HepG2 (cell line): Measurements from ENCODE around the gene EPS8. TPM values are rescaled to one million over a fixed set of nuclear protein-coding genes. Genes with fewer than 3 reads are reported as not detected.

Experiments
- ATAC-seq: fragments of 200-7000 bp; cut with Tn5 transposase; 3 replicates; pipeline ENCODE4 v1.9.1; 2020; ENCODE audit warnings: mild to moderate bottlenecking, moderate library complexity
- BruUV-seq: library from RNA; stranded (reverse); fragments of 400-500 nt; replicated peaks from 2 replicates; lab custom pipeline; 2021; lab: Mats Ljungman, UMichigan
- CTCF ChIA-PET: fragments of 300-600 bp; formaldehyde crosslinking; extraction: SDS; loops from one replicate; lab custom pipeline; 2021; ENCODE audit warnings: low total read pairs, inconsistent platforms, low intra/inter-chr PET ratio; lab: Yijun Ruan, JAX
- POLR2A ChIA-PET: fragments of 350-600 bp; sonication (Branson Sonifier 250); formaldehyde crosslinking; loops from one replicate; lab custom pipeline; 2020; ENCODE audit warnings: antibody characterized with exemption, inconsistent platforms; lab: Yijun Ruan, JAX
- DNase-seq: peaks from one replicate; pipeline ENCODE4 v3.0.0-alpha.2; 2015; ENCODE audit warnings: low spot score
- FAIRE-seq: peaks from 3 replicates; lab custom pipeline; 2011; peaks lifted over from hg19 to GRCh38; lab: Jason Lieb, UNC
- H2AFZ ChIP-seq: one replicate; pipeline ENCODE4 v1.6.1; 2011; ENCODE audit warnings: low read length, inconsistent platforms
- H3K27ac ChIP-seq: fragments of 300-600 bp; 3 replicates; pipeline ENCODE4 v1.8.0; 2011; ENCODE audit warnings: mixed run types, mild to moderate bottlenecking, mixed read lengths, low read length, inconsistent platforms; ENCODE audit not compliant: insufficient read depth; ENCODE audit errors: extremely low read length
- H3K27me3 ChIP-seq, 2 experiments: fragments of 200-600 bp in 1 of 2; 2 replicates in 1 of 2; 3 replicates in 1 of 2; pipeline versions ENCODE4 v1.6.0 to v1.8.0; 2011; ENCODE audit warnings: low read length in 2 of 2, mild to moderate bottlenecking in 2 of 2, moderate library complexity in 2 of 2, inconsistent platforms in 1 of 2; ENCODE audit not compliant: insufficient read depth in 2 of 2, control insufficient read depth in 1 of 2
- H3K36me3 ChIP-seq, 2 experiments: fragments of 200-600 bp in 1 of 2; replicated peaks in 1 of 2; 2 replicates in 1 of 2; 3 replicates in 1 of 2; pipeline versions ENCODE4 v1.5.1 to v1.8.0; 2011; ENCODE audit warnings: low read length in 2 of 2, inconsistent platforms in 1 of 2; ENCODE audit not compliant: insufficient read depth in 2 of 2, control insufficient read depth in 1 of 2
- H3K4me1 ChIP-seq: 2 replicates; pipeline ENCODE4 v1.5.1; 2012; ENCODE audit warnings: low read length, inconsistent platforms; ENCODE audit not compliant: insufficient read depth
- H3K4me2 ChIP-seq: 2 replicates; pipeline ENCODE4 v1.6.0; 2011; ENCODE audit warnings: low read depth, low read length, inconsistent platforms
- H3K4me3 ChIP-seq, 3 experiments: fragments of 200-600 bp in 1 of 3; sonication (generic), shearing (Covaris generic) in 1 of 3; replicated peaks in 1 of 3; 2 replicates each; pipeline ENCODE4 v1.5.1; 2011 to 2016; ENCODE audit warnings: low read length in 3 of 3, inconsistent platforms in 2 of 3, low read depth in 2 of 3, mild to moderate bottlenecking in 2 of 3, control low read depth in 1 of 3, mixed read lengths in 1 of 3; ENCODE audit not compliant: insufficient read depth in 1 of 3
- H3K79me2 ChIP-seq: one replicate; pipeline ENCODE4 v1.6.1; 2011; ENCODE audit warnings: low read length, inconsistent platforms; ENCODE audit not compliant: insufficient read depth
- H3K9ac ChIP-seq: 2 replicates; pipeline ENCODE4 v1.6.0; 2011; ENCODE audit warnings: mild to moderate bottlenecking, low read depth, low read length, inconsistent platforms; ENCODE audit not compliant: insufficient read depth
- H3K9me3 ChIP-seq: 2 replicates; pipeline ENCODE4 v1.5.1; 2012; ENCODE audit warnings: mild to moderate bottlenecking, low read length
- H4K20me1 ChIP-seq: 2 replicates; pipeline ENCODE4 v1.6.0; 2011; ENCODE audit warnings: inconsistent platforms, mild to moderate bottlenecking, low read length, moderate library complexity; ENCODE audit not compliant: insufficient read depth
- BCL6 ChIP-seq: IDR thresholded peaks from 2 replicates; pipeline ENCODE4 v1.6.1; 2016; ENCODE audit warnings: missing genetic modification reagents, missing compliant biosample characterization
- HOXD1 ChIP-seq: sonication (generic); formaldehyde crosslinking; IDR thresholded peaks from 2 replicates; pipeline ENCODE4 v1.5.0; 2020; ENCODE audit warnings: missing genetic modification reagents
- MBD4 ChIP-seq: IDR thresholded peaks from 2 replicates; pipeline ENCODE4 v1.6.1; 2012; ENCODE audit warnings: low read length, inconsistent platforms, borderline replicate concordance
- PCBP2 ChIP-seq: fragments of 200-400 bp; formaldehyde crosslinking; optimal IDR thresholded peaks from 2 replicates; pipeline ENCODE3; 2018; ENCODE audit warnings: low read length, low read depth; ENCODE audit not compliant: poor library complexity, severe bottlenecking
- POLR2AphosphoS2 ChIP-seq: IDR thresholded peaks from 2 replicates; pipeline ENCODE4 v1.6.1; 2011; ENCODE audit warnings: low read depth, low read length, improper control_type of control experiment
- TARDBP ChIP-seq: sonication (generic); formaldehyde crosslinking; IDR thresholded peaks from 2 replicates; pipeline ENCODE4 v1.8.0; 2022; ENCODE audit warnings: mild to moderate bottlenecking, missing genetic modification reagents
- TBL1XR1 ChIP-seq: fragments of 150-350 bp; IDR thresholded peaks from 2 replicates; pipeline ENCODE4 v1.6.1; 2014; ENCODE audit warnings: borderline replicate concordance, low read length; ENCODE audit not compliant: partially characterized antibody
- ZBTB38 ChIP-seq: sonication (generic); formaldehyde crosslinking; IDR thresholded peaks from 2 replicates; pipeline ENCODE4 v1.5.1; 2020; ENCODE audit warnings: mild to moderate bottlenecking, missing genetic modification reagents
- ZC3H4 ChIP-seq: sonication (generic); formaldehyde crosslinking; IDR thresholded peaks from 2 replicates; pipeline ENCODE4 v1.4.0; 2020; ENCODE audit warnings: missing genetic modification reagents, borderline replicate concordance
- ZFP62 ChIP-seq: sonication (generic); formaldehyde crosslinking; IDR thresholded peaks from 2 replicates; pipeline ENCODE4 v1.4.0; 2020; ENCODE audit warnings: missing genetic modification reagents
- ZNF3 ChIP-seq: IDR thresholded peaks from 2 replicates; pipeline ENCODE4 v1.7.0; 2017; ENCODE audit warnings: inconsistent platforms
- ZNF354B ChIP-seq: sonication (generic); formaldehyde crosslinking; IDR thresholded peaks from 2 replicates; pipeline ENCODE4 v1.8.0; 2022; ENCODE audit warnings: mild to moderate bottlenecking, missing genetic modification reagents
- ZNF691 ChIP-seq: sonication (generic); formaldehyde crosslinking; IDR thresholded peaks from 2 replicates; pipeline ENCODE4 v1.4.0; 2020; ENCODE audit warnings: missing genetic modification reagents, low read depth, mild to moderate bottlenecking, borderline replicate concordance
- ZSCAN5A ChIP-seq: sonication (generic); formaldehyde crosslinking; IDR thresholded peaks from 2 replicates; pipeline ENCODE4 v1.8.0; 2022; ENCODE audit warnings: mild to moderate bottlenecking, missing genetic modification reagents, borderline replicate concordance
- WGBS: methylation state at CpG from one replicate; pipeline ENCODE4 v1.1.6; 2017; ENCODE audit warnings: low lambda C conversion rate; 5-methylcytosine and 5-hydroxymethylcytosine counted together
- in situ Hi-C: cut with HindIII; loops from 2 replicates; pipeline ENCODE4 v1.10.0; 2017; ENCODE audit warnings: low pct_unique_long_range_greater_than_20kb; ENCODE audit not compliant: extremely low pct_ligation_motif_present
- intact Hi-C: fragments of 100-400 bp; cut with micrococcal nuclease; formaldehyde crosslinking; loops from one replicate; pipeline ENCODE4 v1.10.0; 2022; ENCODE audit not compliant: unreplicated experiment
- polyA plus RNA-seq, 8 experiments: library from polyadenylated mRNA; depleted of rRNA in 3 of 8; stranded (reverse) in 7 of 8; unstranded in 1 of 8; fragments of >200 nt; fragmentation: Illumina TruSeq in 4 of 8; extraction: Trizol in 4 of 8; gene quantifications; 2 replicates each; pipeline versions ENCODE4 v1.2.1 to v1.2.3, GENCODE V29; 2011 to 2016; ENCODE audit warnings: low read depth in 4 of 8, missing spikeins in 1 of 8, mixed read lengths in 1 of 8; ENCODE audit not compliant: insufficient read depth in 1 of 8
- total RNA-seq, 5 experiments: library from RNA; depleted of rRNA; stranded (reverse); fragments of >200 nt; fragmentation: Illumina TruSeq; extraction: Trizol; gene quantifications; 2 replicates each; pipeline ENCODE4 v1.2.3, GENCODE V29; 2016; ENCODE audit warnings: low read depth in 1 of 5

EPS8 gene
- total and polyA plus RNA-seq, 2 of the 13 experiments (the other 11 are each of a cell fraction or from before 2014, with no cell fraction given): 37.1 to 43.4 TPM

GRCh38 chr12:15837141-15837790 lies 48.1 kb upstream of the EPS8 start:
- Histone ChIP-seq H3K27me3 (peaks cover 1 to 6% of the 10 kb centered on the region in 2 experiments; a peak in 1 of 5 replicates), H3K4me3 (no peak overlapping the region), H3K9me3 (no peaks in the 10 kb centered on the region), H4K20me1 (no peaks in the 10 kb centered on the region), H3K79me2 (no peaks in the 10 kb centered on the region)
- intact Hi-C loops: no loop called here
- no peak for DNase-seq
- WGBS: 71% methylated on average over 5 of the region's 5 CpGs
- no peak for FAIRE-seq
- POLR2A ChIA-PET: no interaction called here
- no peak for TF ChIP-seq HOXD1
- no peak for TF ChIP-seq ZNF3
- TF ChIP-seq POLR2AphosphoS2: no peak
- TF ChIP-seq BCL6 (CRISPR knock-in tag): no peak
- TF ChIP-seq TBL1XR1: no peak
- no peak for TF ChIP-seq ZBTB38 (CRISPR knock-in tag)
- TF ChIP-seq MBD4: no peak
- TF ChIP-seq TARDBP (CRISPR knock-in tag): no peak
- TF ChIP-seq ZNF691 (CRISPR knock-in tag): no peak
- no peak for TF ChIP-seq ZSCAN5A (CRISPR knock-in tag)
- TF ChIP-seq ZFP62: no peak
- no peak for TF ChIP-seq ZNF354B (CRISPR knock-in tag)
- TF ChIP-seq ZC3H4 (CRISPR knock-in tag): no peak
- TF ChIP-seq PCBP2: no peak
- TF ChIP-seq, all 625 proteins: peak for 0
- ATAC-seq: no peak
- Histone ChIP-seq H3K36me3 (no peaks in the 10 kb centered on the region), H3K9ac (no peak overlapping the region), H3K4me1 (no peaks in the 10 kb centered on the region), H3K27ac (no peak overlapping the region), H3K4me2 (no peak overlapping the region), H2AFZ (no peak overlapping the region)
- CTCF ChIA-PET: no interaction called here
- in situ Hi-C loops: no loop called here
- BruUV-seq: no TSS peak
